ENCODE measurements around the gene TNFRSF1B. TPM values are rescaled to one million over a fixed set of nuclear protein-coding genes. Genes with fewer than 3 reads are reported as not detected.

The TNFRSF1B gene
- total and polyA plus RNA-seq, 9 of the 15 experiments (the other 6 are each of a cell fraction or from before 2014, with no cell fraction given), result 8.8 to 91.3 (median 36.0) TPM

DNA sequence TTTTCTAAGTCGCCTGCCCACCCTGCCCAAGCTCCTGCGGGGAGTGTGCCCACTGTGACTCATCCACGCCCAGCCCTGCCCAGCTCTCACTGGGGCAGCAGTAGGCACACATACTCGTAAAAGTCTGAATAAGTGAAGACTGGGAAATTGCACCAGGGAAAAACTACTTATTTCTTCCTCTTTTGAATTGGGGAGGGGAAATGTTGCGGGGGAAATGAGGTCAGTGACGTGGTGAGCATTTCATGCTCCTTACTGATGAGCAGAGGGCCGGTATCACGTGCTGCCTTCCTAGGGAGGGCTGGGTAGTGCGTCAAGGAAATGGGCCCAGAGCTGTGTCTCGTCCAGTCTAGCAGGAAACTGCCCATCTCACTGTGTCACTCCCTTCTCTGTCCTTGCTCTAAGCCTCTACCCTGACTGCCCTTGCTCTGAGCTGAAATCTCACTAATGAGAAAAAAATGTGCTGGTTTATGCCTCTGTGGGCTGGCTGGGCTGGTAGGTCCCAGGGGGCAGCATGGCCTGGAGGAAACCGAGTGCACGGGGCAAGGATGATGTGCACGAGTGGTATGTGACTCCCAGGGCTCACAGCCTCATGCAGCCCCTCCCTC lies 13.5 kb upstream of the TNFRSF1B start:
- Histone ChIP-seq H3K36me3 (ENCODE audit: control insufficient read depth, insufficient read depth, low read length) (no peaks in the 10 kb centered on the region), H3K9me1 (ENCODE audit: control insufficient read depth, insufficient read depth, low read length) (no peaks in the 10 kb centered on the region), H3K27me3 (ENCODE audit: control insufficient read depth in 2 of 2, insufficient read depth in 2 of 2, low read length in 2 of 2) (no peaks in the 10 kb centered on the region; a peak in 1 of 5 replicates), H2AFZ (ENCODE audit: low read depth, low read length) (peak overlapping the region; percentile 41), H3K4me1 (replicated peaks in 1 of 2; ENCODE audit: control insufficient read depth in 2 of 2, insufficient read depth in 2 of 2, low read length in 2 of 2) (peaks cover 11 to 17% of the 10 kb centered on the region in 2 experiments), H3K9me3 (replicated peaks; ENCODE audit: control insufficient read depth, insufficient read depth, low read depth, low read length) (no peaks in the 10 kb centered on the region), H3K9ac (ENCODE audit: insufficient read depth in 1 of 2, low read depth in 2 of 2, low read length in 2 of 2) (peak overlapping the region in 1 of 2 experiments; percentile 65; a peak in 1 of 4 replicates), H3K4me3 (no peak overlapping the region), H3K4me2 (ENCODE audit: insufficient read depth, low read length) (peak overlapping the region; percentile 9; the same call in 1 of the 2 replicates), H3K27ac (ENCODE audit: extremely low read depth, low read depth, low read length) (no peak overlapping the region), H3K79me2 (ENCODE audit: control insufficient read depth, insufficient read depth, low read length) (no peaks in the 10 kb centered on the region), H4K20me1 (replicated peaks; ENCODE audit: control insufficient read depth, insufficient read depth, low read length) (no peaks in the 10 kb centered on the region)
- ChIA-PET CTCF (ENCODE audit: low intra/inter-chr PET ratio) (no interaction called here), POLR2A (interaction anchor here (0.7 to 2.8 kb wide), 5 partner anchors 12 to 504 kb away, joined by 3 to 12 read pairs (median 3); partner anchors contain the start of gene TNFRSF1B)
- no TSS peak for BruUV-seq (replicated peaks)
- ATAC-seq, result peak; percentile 75
- intact Hi-C loops (cut with micrococcal nuclease) (no loop called here), in situ Hi-C loops (cut with MboI) (no loop called here)
- no peak for DNase-seq (ENCODE audit: extremely low read depth in 1 of 4, low spot score in 3 of 4)
- FAIRE-seq, result peak; percentile 15
- 21% methylated on average over 13 of the region's 13 CpGs for WGBS (ENCODE audit: insufficient coverage, low coverage, missing lambda C conversion rate)
- TF ChIP-seq L3MBTL2 (IDR thresholded peaks at IDR 0.05) (peak; percentile 77), JUN (IDR thresholded peaks at IDR 0.05; ENCODE audit: borderline replicate concordance, low read depth, low read length) (peak; percentile 20; the same call in 1 of the 2 replicates), JUN (CRISPR knock-in tag; IDR thresholded peaks at IDR 0.05; ENCODE audit: borderline replicate concordance) (no peak), HDAC1 (IDR thresholded peaks at IDR 0.05) (0 out of 4 replicates have a peak, but pooled peaks of 1 of the 2 experiments have one; percentile 18)
- TF ChIP-seq, protein P1, sequence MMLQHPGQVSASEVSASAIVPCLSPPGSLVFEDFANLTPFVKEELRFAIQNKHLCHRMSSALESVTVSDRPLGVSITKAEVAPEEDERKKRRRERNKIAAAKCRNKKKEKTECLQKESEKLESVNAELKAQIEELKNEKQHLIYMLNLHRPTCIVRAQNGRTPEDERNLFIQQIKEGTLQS (IDR thresholded peaks at IDR 0.05), result peak; percentile 31; the same call in 1 of the 2 replicates
- TF ChIP-seq, protein P1 (CRISPR knock-in tag; conservative IDR thresholded peaks at IDR 0.05), result no peak
- TF ChIP-seq, protein P2, sequence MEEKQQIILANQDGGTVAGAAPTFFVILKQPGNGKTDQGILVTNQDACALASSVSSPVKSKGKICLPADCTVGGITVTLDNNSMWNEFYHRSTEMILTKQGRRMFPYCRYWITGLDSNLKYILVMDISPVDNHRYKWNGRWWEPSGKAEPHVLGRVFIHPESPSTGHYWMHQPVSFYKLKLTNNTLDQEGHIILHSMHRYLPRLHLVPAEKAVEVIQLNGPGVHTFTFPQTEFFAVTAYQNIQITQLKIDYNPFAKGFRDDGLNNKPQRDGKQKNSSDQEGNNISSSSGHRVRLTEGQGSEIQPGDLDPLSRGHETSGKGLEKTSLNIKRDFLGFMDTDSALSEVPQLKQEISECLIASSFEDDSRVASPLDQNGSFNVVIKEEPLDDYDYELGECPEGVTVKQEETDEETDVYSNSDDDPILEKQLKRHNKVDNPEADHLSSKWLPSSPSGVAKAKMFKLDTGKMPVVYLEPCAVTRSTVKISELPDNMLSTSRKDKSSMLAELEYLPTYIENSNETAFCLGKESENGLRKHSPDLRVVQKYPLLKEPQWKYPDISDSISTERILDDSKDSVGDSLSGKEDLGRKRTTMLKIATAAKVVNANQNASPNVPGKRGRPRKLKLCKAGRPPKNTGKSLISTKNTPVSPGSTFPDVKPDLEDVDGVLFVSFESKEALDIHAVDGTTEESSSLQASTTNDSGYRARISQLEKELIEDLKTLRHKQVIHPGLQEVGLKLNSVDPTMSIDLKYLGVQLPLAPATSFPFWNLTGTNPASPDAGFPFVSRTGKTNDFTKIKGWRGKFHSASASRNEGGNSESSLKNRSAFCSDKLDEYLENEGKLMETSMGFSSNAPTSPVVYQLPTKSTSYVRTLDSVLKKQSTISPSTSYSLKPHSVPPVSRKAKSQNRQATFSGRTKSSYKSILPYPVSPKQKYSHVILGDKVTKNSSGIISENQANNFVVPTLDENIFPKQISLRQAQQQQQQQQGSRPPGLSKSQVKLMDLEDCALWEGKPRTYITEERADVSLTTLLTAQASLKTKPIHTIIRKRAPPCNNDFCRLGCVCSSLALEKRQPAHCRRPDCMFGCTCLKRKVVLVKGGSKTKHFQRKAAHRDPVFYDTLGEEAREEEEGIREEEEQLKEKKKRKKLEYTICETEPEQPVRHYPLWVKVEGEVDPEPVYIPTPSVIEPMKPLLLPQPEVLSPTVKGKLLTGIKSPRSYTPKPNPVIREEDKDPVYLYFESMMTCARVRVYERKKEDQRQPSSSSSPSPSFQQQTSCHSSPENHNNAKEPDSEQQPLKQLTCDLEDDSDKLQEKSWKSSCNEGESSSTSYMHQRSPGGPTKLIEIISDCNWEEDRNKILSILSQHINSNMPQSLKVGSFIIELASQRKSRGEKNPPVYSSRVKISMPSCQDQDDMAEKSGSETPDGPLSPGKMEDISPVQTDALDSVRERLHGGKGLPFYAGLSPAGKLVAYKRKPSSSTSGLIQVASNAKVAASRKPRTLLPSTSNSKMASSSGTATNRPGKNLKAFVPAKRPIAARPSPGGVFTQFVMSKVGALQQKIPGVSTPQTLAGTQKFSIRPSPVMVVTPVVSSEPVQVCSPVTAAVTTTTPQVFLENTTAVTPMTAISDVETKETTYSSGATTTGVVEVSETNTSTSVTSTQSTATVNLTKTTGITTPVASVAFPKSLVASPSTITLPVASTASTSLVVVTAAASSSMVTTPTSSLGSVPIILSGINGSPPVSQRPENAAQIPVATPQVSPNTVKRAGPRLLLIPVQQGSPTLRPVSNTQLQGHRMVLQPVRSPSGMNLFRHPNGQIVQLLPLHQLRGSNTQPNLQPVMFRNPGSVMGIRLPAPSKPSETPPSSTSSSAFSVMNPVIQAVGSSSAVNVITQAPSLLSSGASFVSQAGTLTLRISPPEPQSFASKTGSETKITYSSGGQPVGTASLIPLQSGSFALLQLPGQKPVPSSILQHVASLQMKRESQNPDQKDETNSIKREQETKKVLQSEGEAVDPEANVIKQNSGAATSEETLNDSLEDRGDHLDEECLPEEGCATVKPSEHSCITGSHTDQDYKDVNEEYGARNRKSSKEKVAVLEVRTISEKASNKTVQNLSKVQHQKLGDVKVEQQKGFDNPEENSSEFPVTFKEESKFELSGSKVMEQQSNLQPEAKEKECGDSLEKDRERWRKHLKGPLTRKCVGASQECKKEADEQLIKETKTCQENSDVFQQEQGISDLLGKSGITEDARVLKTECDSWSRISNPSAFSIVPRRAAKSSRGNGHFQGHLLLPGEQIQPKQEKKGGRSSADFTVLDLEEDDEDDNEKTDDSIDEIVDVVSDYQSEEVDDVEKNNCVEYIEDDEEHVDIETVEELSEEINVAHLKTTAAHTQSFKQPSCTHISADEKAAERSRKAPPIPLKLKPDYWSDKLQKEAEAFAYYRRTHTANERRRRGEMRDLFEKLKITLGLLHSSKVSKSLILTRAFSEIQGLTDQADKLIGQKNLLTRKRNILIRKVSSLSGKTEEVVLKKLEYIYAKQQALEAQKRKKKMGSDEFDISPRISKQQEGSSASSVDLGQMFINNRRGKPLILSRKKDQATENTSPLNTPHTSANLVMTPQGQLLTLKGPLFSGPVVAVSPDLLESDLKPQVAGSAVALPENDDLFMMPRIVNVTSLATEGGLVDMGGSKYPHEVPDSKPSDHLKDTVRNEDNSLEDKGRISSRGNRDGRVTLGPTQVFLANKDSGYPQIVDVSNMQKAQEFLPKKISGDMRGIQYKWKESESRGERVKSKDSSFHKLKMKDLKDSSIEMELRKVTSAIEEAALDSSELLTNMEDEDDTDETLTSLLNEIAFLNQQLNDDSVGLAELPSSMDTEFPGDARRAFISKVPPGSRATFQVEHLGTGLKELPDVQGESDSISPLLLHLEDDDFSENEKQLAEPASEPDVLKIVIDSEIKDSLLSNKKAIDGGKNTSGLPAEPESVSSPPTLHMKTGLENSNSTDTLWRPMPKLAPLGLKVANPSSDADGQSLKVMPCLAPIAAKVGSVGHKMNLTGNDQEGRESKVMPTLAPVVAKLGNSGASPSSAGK (IDR thresholded peaks at IDR 0.05), result peak; percentile 41
